Stomach (tissue), 9 donors: ENCODE results near the gene TYROBP. TPM values are rescaled to one million over a fixed set of nuclear protein-coding genes. Genes with fewer than 3 reads are reported as not detected.

Experiments used
- DNase-seq, 2 donors: peaks; one replicate each; pipeline versions ENCODE4 v3.0.0 to v3.0.0-alpha.2; 2013 to 2019
- H3K27ac ChIP-seq, 5 donors: fragments of 200-600 bp in 4 of 5; sonication (generic) in 4 of 5; one replicate each; pipeline ENCODE4 v1.5.1; 2013 to 2019; ENCODE audit warnings: mild to moderate bottlenecking in 1 of 5, moderate library complexity in 1 of 5
- H3K27me3 ChIP-seq, 3 donors: fragments of 200-600 bp; sonication (generic); one replicate each; pipeline ENCODE4 v1.5.1; 2017 to 2019; ENCODE audit warnings: mixed run types in 1 of 3
- H3K36me3 ChIP-seq, 4 donors: fragments of 200-600 bp; sonication (generic); 1 replicate in 3 of 4; 2 replicates in 1 of 4; pipeline ENCODE4 v1.5.1; 2016 to 2019
- H3K4me1 ChIP-seq, 4 donors: fragments of 200-600 bp; sonication (generic); one replicate each; pipeline ENCODE4 v1.5.1; 2016 to 2019
- H3K4me3 ChIP-seq, 4 donors: fragments of 200-600 bp; sonication (generic) in 3 of 4; one replicate each; pipeline ENCODE4 v1.5.1; 2016 to 2019; ENCODE audit warnings: mild to moderate bottlenecking in 1 of 4
- H3K9me3 ChIP-seq, 4 donors: fragments of 200-600 bp; sonication (generic); one replicate each; pipeline ENCODE4 v1.5.1; 2016 to 2019
- CTCF ChIP-seq, 7 experiments: fragments of 450-650 bp in 4 of 7; fragments of 200-600 bp in 3 of 7; sonication (generic) in 3 of 7; IDR thresholded peaks; one replicate each; pipeline ENCODE4 v1.5.1; 2016 to 2019; ENCODE audit warnings: antibody characterized with exemption in 7 of 7, control low read depth in 2 of 7, mild to moderate bottlenecking in 1 of 7
- EP300 ChIP-seq: sonication (generic); formaldehyde crosslinking; IDR thresholded peaks from one replicate; pipeline ENCODE4 v1.6.1; 2017; ENCODE audit warnings: antibody characterized with exemption
- POLR2A ChIP-seq, 4 donors: fragments of 450-650 bp; IDR thresholded peaks; one replicate each; pipeline ENCODE4 v1.6.1; 2016; ENCODE audit warnings: antibody characterized with exemption in 4 of 4, control low read depth in 2 of 4, mild to moderate bottlenecking in 1 of 4, moderate library complexity in 1 of 4
- POLR2AphosphoS5 ChIP-seq, 3 donors: sonication (generic); formaldehyde crosslinking; IDR thresholded peaks; one replicate each; pipeline ENCODE4 v1.6.1; 2016; ENCODE audit warnings: antibody characterized with exemption in 3 of 3
- WGBS, 5 donors: extraction: QIAGEN DNeasy Blood & Tissue Kit in 3 of 5; methylation state at CpG; one replicate each; pipeline versions ENCODE4 v1.1.5 to v1.1.7; 2013 to 2018; 5-methylcytosine and 5-hydroxymethylcytosine counted together
- intact Hi-C: fragments of 100-400 bp; cut with DNase I; formaldehyde crosslinking; loops from one replicate; pipeline ENCODE4 v1.15.1; 2023; ENCODE audit warnings: low total_unique reads
- polyA plus RNA-seq, 3 donors: library from polyadenylated mRNA; stranded (reverse); fragments of 200-250 nt; gene quantifications; one replicate each; pipeline ENCODE4 v1.2.3, GENCODE V29; 2013
- total RNA-seq, 5 donors: library from RNA; depleted of rRNA; stranded (reverse); fragments of >200 nt; gene quantifications; one replicate each; pipeline versions ENCODE4 v1.1.0 to v1.2.3, GENCODE V29; 2014 to 2016
- donor health status: healthy with polysubstance abuse.
- donor health status: Bipolar disorder and iron deficiency.
- donor health status: healthy.

Gene TYROBP
- total and polyA plus RNA-seq, 8 donors: 9.4 to 106 (median 55.4) TPM; not detected in 2

GRCh38 chr19:35942235-35942634 lies 34.1 kb upstream of the TYROBP start:
- Histone ChIP-seq H3K36me3 (peaks cover 18 to 67% (median 55%) of the 10 kb centered on the region in 4 donors), H3K4me1 (peaks cover 8 to 24% (median 14%) of the 10 kb centered on the region in 4 donors), H3K4me3 (no peak overlapping the region), H3K9me3 (no peaks in the 10 kb centered on the region), H3K27ac (no peak overlapping the region), H3K27me3 (no peaks in the 10 kb centered on the region)
- intact Hi-C loops: no loop called here
- DNase-seq: no peak
- TF ChIP-seq POLR2AphosphoS5 (IDR thresholded peaks at IDR 0.05) (no peak), EP300 (no peak)
- 83 to 100% (median 96%) methylated on average over 3 of the region's 3 CpGs for WGBS, 5 donors

- 29 to 64% (median 56%) methylated on average over 4 of the region's 4 CpGs for WGBS, 5 donors
- intact Hi-C loops: no loop called here
Measured at GRCh38 chr19:35940839-35941238, 32.7 kb upstream of the TYROBP start.

GRCh38 chr19:35940078-35940775 lies 32.1 kb upstream of the TYROBP start:
- Histone ChIP-seq H3K9me3 (no peaks in the 10 kb centered on the region), H3K36me3 (peaks cover 18 to 64% (median 53%) of the 10 kb centered on the region in 4 donors), H3K4me3 (no peak overlapping the region), H3K27me3 (peaks cover 0 to 5% (median 0%) of the 10 kb centered on the region in 3 donors), H3K4me1 (peaks cover 23 to 40% (median 31%) of the 10 kb centered on the region in 4 donors), H3K27ac (no peak overlapping the region)
- TF ChIP-seq POLR2A (IDR thresholded peaks at IDR 0.05): no peak
- no peak for TF ChIP-seq POLR2AphosphoS5 (IDR thresholded peaks at IDR 0.05)
- no peak for TF ChIP-seq CTCF (IDR thresholded peaks at IDR 0.05)
- WGBS, 5 donors: 91 to 100% (median 92%) methylated on average over 1 to 51 of the region's 51 CpGs
- intact Hi-C loops: no loop called here
- no peak for DNase-seq

More at GRCh38 chr19:35940839-35941238, 32.7 kb upstream of the TYROBP start:
- no peaks in the 10 kb centered on the region for H3K9me3 ChIP-seq
- H3K36me3 ChIP-seq: peaks cover 18 to 67% (median 55%) of the 10 kb centered on the region in 4 donors
- TF ChIP-seq POLR2AphosphoS5 (IDR thresholded peaks at IDR 0.05): no peak
- TF ChIP-seq EP300: no peak
- no peak for TF ChIP-seq CTCF (IDR thresholded peaks at IDR 0.05)
- TF ChIP-seq POLR2A (IDR thresholded peaks at IDR 0.05): no peak
- peaks cover 17 to 34% (median 25%) of the 10 kb centered on the region in 4 donors for H3K4me1 ChIP-seq
- no peak for DNase-seq
- H3K27ac ChIP-seq: no peak overlapping the region
- peaks cover 0 to 5% (median 0%) of the 10 kb centered on the region in 3 donors for H3K27me3 ChIP-seq
- H3K4me3 ChIP-seq: no peak overlapping the region

- 86 to 94% (median 93%) methylated on average over 32 to 55 of the region's 55 CpGs for WGBS, 5 donors
- Histone ChIP-seq H3K27ac (no peak overlapping the region), H3K36me3 (peaks cover 18 to 56% (median 46%) of the 10 kb centered on the region in 4 donors), H3K9me3 (no peaks in the 10 kb centered on the region), H3K4me3 (no peak overlapping the region), H3K4me1 (peaks cover 25 to 45% (median 33%) of the 10 kb centered on the region in 4 donors), H3K27me3 (peaks cover 0 to 5% (median 0%) of the 10 kb centered on the region in 3 donors)
- intact Hi-C loops: no loop called here
- TF ChIP-seq POLR2A (IDR thresholded peaks at IDR 0.05): no peak
- no peak for TF ChIP-seq POLR2AphosphoS5 (IDR thresholded peaks at IDR 0.05)
- TF ChIP-seq EP300: no peak
- no peak for TF ChIP-seq CTCF (IDR thresholded peaks at IDR 0.05)
- DNase-seq: no peak
Measured at GRCh38 chr19:35939307-35940077, 31.4 kb upstream of the TYROBP start.
